HG02610 (cell line): Measurements from ENCODE around the gene PDIA3.
"Not testable (repeated sequence)": the region's sequence is repeated elsewhere in the genome, so short reads cannot be mapped to it uniquely, and the experiment has no call there.

ENCODE experiments used
- ATAC-seq: cut with Tn5 transposase; IDR thresholded peaks from one replicate; pipeline ENCODE4 v1.9.1; 2021; ENCODE audit warnings: mild to moderate bottlenecking, moderate library complexity; ENCODE audit not compliant: unreplicated experiment

Gene PDIA3

DNA sequence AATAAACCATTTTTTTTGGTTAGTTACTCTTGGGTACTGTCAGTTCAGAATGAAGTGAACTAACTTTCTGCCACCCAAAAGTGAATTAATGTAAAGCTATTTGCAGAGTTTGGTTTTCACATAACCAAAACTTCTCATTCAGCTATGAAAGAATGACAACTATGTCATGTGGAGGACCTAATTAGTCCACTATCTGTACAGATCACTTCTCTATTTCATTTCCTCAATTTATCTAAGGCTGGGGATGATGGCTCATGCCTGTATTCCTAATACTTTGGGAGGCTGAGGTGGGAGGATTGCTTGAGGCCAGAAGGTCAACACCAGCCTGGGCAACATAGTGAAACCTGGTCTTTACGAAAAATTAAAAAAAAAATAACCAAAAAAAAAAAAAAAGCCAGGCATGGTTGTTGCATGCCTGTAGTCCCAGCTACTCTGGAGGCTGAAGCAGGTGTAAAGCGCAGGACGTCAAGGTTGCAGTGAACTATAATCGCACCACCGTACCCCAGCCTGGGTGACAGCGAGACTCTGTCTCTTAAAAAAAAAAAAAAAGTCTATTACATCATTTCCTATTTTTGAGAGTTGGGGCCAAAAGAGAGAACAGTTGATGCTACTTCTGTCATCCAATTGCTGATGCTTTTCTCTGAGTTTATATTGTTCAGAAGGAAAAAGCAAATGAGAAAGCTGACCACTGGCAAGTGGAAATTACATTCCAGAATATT is 62.9 kb downstream of the PDIA3 start:
- ATAC-seq, result peak; percentile 48

DNA sequence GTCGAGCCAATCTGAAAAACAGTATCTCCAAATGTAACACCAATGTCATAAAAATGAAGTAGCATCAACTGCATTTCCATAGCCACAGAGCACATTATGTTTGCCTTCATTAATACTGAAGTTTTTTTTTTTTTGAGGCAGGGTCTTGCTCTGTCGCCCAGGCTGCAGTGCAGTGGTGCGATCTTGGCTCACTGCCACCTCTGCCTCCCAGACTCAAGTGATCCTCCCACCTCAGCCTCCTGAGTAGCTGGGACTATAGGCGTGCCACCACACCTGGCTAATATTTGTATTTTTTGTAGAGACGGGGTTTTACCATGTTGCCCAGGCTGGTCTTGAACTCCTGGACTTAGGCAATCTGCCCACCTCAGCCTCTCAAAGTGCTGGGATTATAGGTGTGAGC is 68.8 kb downstream of the PDIA3 start:
- ATAC-seq, result not testable (repeated sequence)

DNA sequence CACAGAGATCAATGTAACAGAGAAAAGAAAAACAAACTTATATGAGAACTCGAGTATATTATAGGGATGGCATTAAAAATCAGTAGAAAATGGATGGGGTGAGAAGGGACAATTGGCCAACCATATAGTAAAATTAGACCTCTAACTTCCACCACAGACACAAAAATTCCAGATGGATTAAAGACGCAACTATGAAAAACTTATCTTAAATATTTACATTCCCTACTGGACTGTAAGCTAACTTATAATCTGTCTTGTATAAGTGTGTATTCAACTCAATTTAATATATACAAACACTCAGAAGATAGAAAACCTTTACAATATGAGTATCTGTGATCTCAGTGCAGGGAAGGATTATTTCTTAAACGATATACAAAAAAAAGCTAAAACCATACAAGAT is 75.3 kb downstream of the PDIA3 start:
- no peak for ATAC-seq
